GM12878 (cell line): ENCODE measurements around the gene CFAP44. TPM values are rescaled to one million over a fixed set of nuclear protein-coding genes. Genes with fewer than 3 reads are reported as not detected.

Experiments used
- ATAC-seq: fragments of 200-7000 bp; cut with Tn5 transposase; 3 replicates; pipeline ENCODE4 v1.9.1; 2020; ENCODE audit warnings: mild to moderate bottlenecking, moderate library complexity
- BruUV-seq: library from RNA; stranded (reverse); fragments of 400-500 nt; replicated peaks from 2 replicates; lab custom pipeline; 2021; lab: Mats Ljungman, UMichigan
- CTCF ChIA-PET: fragments of 300-600 bp; sonication (Branson Sonifier 250); formaldehyde crosslinking; extraction: SDS; loops from one replicate; lab custom pipeline; 2021; ENCODE audit warnings: inconsistent platforms; lab: Yijun Ruan, JAX
- POLR2A ChIA-PET: fragments of 350-600 bp; formaldehyde crosslinking; extraction: SDS; loops from one replicate; lab custom pipeline; 2021; ENCODE audit warnings: inconsistent platforms; lab: Charles Lee
- RAD21 ChIA-PET: fragments of 300-600 bp; sonication (Branson Sonifier 250); formaldehyde crosslinking; loops from one replicate; lab custom pipeline; 2023; ENCODE audit warnings: antibody characterized with exemption; ENCODE audit not compliant: unreplicated experiment; lab: Charles Lee
- SMC1A ChIA-PET: fragments of 300-600 bp; sonication (Branson Sonifier 250); formaldehyde crosslinking; loops from one replicate; lab custom pipeline; 2023; ENCODE audit not compliant: unreplicated experiment, uncharacterized antibody; lab: Charles Lee
- DNase-seq: peaks from one replicate; pipeline ENCODE4 v3.0.0-alpha.2; 2011; ENCODE audit warnings: low read depth, low spot score
- FAIRE-seq: peaks from 3 replicates; lab custom pipeline; 2011; peaks lifted over from hg19 to GRCh38; lab: Jason Lieb, UNC
- H2AFZ ChIP-seq: 2 replicates; pipeline ENCODE4 v1.6.0; 2011; ENCODE audit warnings: low read depth, low read length, control low read depth; ENCODE audit not compliant: control insufficient read depth
- H3K27ac ChIP-seq: 2 replicates; pipeline ENCODE4 v1.5.1; 2011; ENCODE audit warnings: control low read depth; ENCODE audit not compliant: control insufficient read depth, insufficient read depth
- H3K27me3 ChIP-seq, 2 experiments: replicated peaks in 1 of 2; 2 replicates each; pipeline versions ENCODE4 v1.6.0 to v1.6.1; 2011; ENCODE audit warnings: low read length in 1 of 2; ENCODE audit not compliant: control insufficient read depth in 2 of 2, insufficient read depth in 2 of 2
- H3K36me3 ChIP-seq, 2 experiments: 2 replicates each; pipeline ENCODE4 v1.5.1; 2011; ENCODE audit warnings: low read length in 1 of 2; ENCODE audit not compliant: control insufficient read depth in 2 of 2, insufficient read depth in 2 of 2
- H3K4me1 ChIP-seq: 2 replicates; pipeline ENCODE4 v1.6.1; 2011; ENCODE audit warnings: mild to moderate bottlenecking, low read length, moderate library complexity, mixed read lengths; ENCODE audit not compliant: control insufficient read depth, insufficient read depth
- H3K4me2 ChIP-seq: 2 replicates; pipeline ENCODE4 v1.6.0; 2011; ENCODE audit warnings: control low read depth; ENCODE audit not compliant: control insufficient read depth, insufficient read depth
- H3K4me3 ChIP-seq: fragments of 200-600 bp; sonication (generic); 2 replicates; pipeline ENCODE4 v1.5.1; 2016
- H3K79me2 ChIP-seq: 2 replicates; pipeline ENCODE4 v1.6.0; 2011; ENCODE audit warnings: low read length; ENCODE audit not compliant: control insufficient read depth, insufficient read depth
- H3K9ac ChIP-seq: 2 replicates; pipeline ENCODE4 v1.8.0; 2011; ENCODE audit warnings: low read length, control low read depth, mixed read lengths; ENCODE audit not compliant: control insufficient read depth, insufficient read depth
- H3K9me3 ChIP-seq: replicated peaks from 3 replicates; pipeline ENCODE4 v1.5.1; 2011; ENCODE audit warnings: mild to moderate bottlenecking, low read length; ENCODE audit not compliant: control insufficient read depth, insufficient read depth
- H4K20me1 ChIP-seq: 2 replicates; pipeline ENCODE4 v1.6.0; 2011; ENCODE audit not compliant: control insufficient read depth, insufficient read depth
- CHD4 ChIP-seq: fragments of 200-600 bp; sonication (generic); IDR thresholded peaks from 2 replicates; pipeline ENCODE4 v1.6.1; 2016; ENCODE audit warnings: mild to moderate bottlenecking
- CREM ChIP-seq: IDR thresholded peaks from 2 replicates; pipeline ENCODE4 v1.6.1; 2014; ENCODE audit warnings: antibody characterized with exemption, low read depth
- EED ChIP-seq: sonication (generic); IDR thresholded peaks from 2 replicates; pipeline ENCODE4 v1.6.1; 2016; ENCODE audit warnings: antibody characterized with exemption, low read depth
- GABPA ChIP-seq: IDR thresholded peaks from 2 replicates; pipeline ENCODE4 v1.6.1; 2014; ENCODE audit warnings: antibody characterized with exemption, low read depth, mild to moderate bottlenecking, inconsistent platforms
- GATAD2B ChIP-seq: fragments of 450-650 bp; conservative IDR thresholded peaks from 2 replicates; pipeline ENCODE4 v1.6.1; 2017; ENCODE audit warnings: low read depth, mild to moderate bottlenecking, moderate library complexity
- HDAC2 ChIP-seq: fragments of 200-600 bp; sonication (generic); IDR thresholded peaks from 2 replicates; pipeline ENCODE4 v1.6.1; 2017
- HDGF ChIP-seq: fragments of 450-650 bp; IDR thresholded peaks from 2 replicates; pipeline ENCODE4 v1.6.1; 2016; ENCODE audit warnings: antibody characterized with exemption
- IRF5 ChIP-seq: fragments of 450-650 bp; IDR thresholded peaks from 2 replicates; pipeline ENCODE4 v1.6.1; 2017; ENCODE audit warnings: borderline replicate concordance
- NR2C1 ChIP-seq: fragments of 450-650 bp; IDR thresholded peaks from 2 replicates; pipeline ENCODE4 v1.6.1; 2017; ENCODE audit warnings: antibody characterized with exemption, mild to moderate bottlenecking, moderate library complexity
- PAX8 ChIP-seq: fragments of 450-650 bp; IDR thresholded peaks from 2 replicates; pipeline ENCODE4 v1.6.1; 2017; ENCODE audit warnings: mild to moderate bottlenecking, moderate library complexity
- SP1 ChIP-seq: IDR thresholded peaks from one replicate; pipeline ENCODE4 v1.6.1; 2011; ENCODE audit warnings: low read depth, low read length
- TARDBP ChIP-seq: IDR thresholded peaks from 2 replicates; pipeline ENCODE4 v1.6.1; 2016; ENCODE audit warnings: borderline replicate concordance
- WGBS: methylation state at CpG from one replicate; pipeline ENCODE4 v1.1.6; 2016; ENCODE audit warnings: low lambda C conversion rate; ENCODE audit not compliant: insufficient replicate concordance, insufficient coverage; ENCODE audit errors: missing lambda C conversion rate; 5-methylcytosine and 5-hydroxymethylcytosine counted together
- in situ Hi-C: fragments of 300-500 bp; cut with MboI; formaldehyde crosslinking; loops from 9 replicates; pipeline ENCODE4 v1.14.3; 2018; ENCODE audit warnings: mixed read lengths
- intact Hi-C: fragments of 100-400 bp; cut with micrococcal nuclease; formaldehyde crosslinking; loops from one replicate; pipeline ENCODE4 v1.14.2; 2022; ENCODE audit not compliant: unreplicated experiment
- polyA plus RNA-seq, 11 experiments: library from polyadenylated mRNA; depleted of rRNA in 4 of 11; unstranded in 6 of 11; stranded (reverse) in 5 of 11; fragments of >200 nt; fragmentation: Nextera tagmentation in 4 of 11; fragmentation: Illumina TruSeq in 1 of 11; extraction: Ambion mirVana in 4 of 11; extraction: Trizol in 1 of 11; gene quantifications; 1 replicate in 1 of 11; 2 replicates in 10 of 11; pipeline versions ENCODE4 v1.2.1 to v1.2.3, GENCODE V29; 2011 to 2016; ENCODE audit warnings: inconsistent platforms in 2 of 11, missing spikeins in 2 of 11, low read depth in 1 of 11
- total RNA-seq, 4 experiments: library from RNA; depleted of rRNA in 3 of 4; stranded (reverse); fragments of >200 nt in 3 of 4; fragmentation: Illumina TruSeq in 1 of 4; extraction: Trizol in 1 of 4; gene quantifications; 2 replicates each; pipeline versions ENCODE4 v1.2.1 to v1.2.3, GENCODE V29; 2013 to 2021

The CFAP44 gene
- total and polyA plus RNA-seq, 10 of the 15 experiments (the other 5 are each of a cell fraction or from before 2014, with no cell fraction given): 0.76 to 5.9 (median 3.7) TPM

- 67% methylated on average over 3 of the region's 3 CpGs for WGBS
- Histone ChIP-seq H3K4me3 (no peak overlapping the region), H3K4me2 (no peak overlapping the region), H2AFZ (no peak overlapping the region), H3K36me3 (peaks cover 1 to 3% of the 10 kb centered on the region in 2 experiments; a peak in 3 of 4 replicates), H3K27ac (no peak overlapping the region), H3K4me1 (no peaks in the 10 kb centered on the region), H3K27me3 (no peaks in the 10 kb centered on the region), H4K20me1 (no peaks in the 10 kb centered on the region), H3K9ac (no peak overlapping the region), H3K79me2 (no peaks in the 10 kb centered on the region), H3K9me3 (no peaks in the 10 kb centered on the region)
- intact Hi-C loops: no loop called here
- in situ Hi-C loops: no loop called here
- POLR2A ChIA-PET: no interaction called here
- DNase-seq (no peak), ATAC-seq (no peak), FAIRE-seq (peak; percentile 56)
- SMC1A ChIA-PET: interaction anchor here (1.2 to 1.3 kb wide), 2 partner anchors 9 to 14 kb away, joined by 3 read pairs; no protein-coding TSS in a partner anchor
- CTCF ChIA-PET: no interaction called here
- BruUV-seq: no TSS peak
- RAD21 ChIA-PET: no interaction called here
- TF ChIP-seq GABPA (no peak), CHD4 (no peak), EED (no peak), HDAC2 (no peak), TARDBP (no peak), SP1 (no peak), CREM (no peak)
Observed at GRCh38 chr3:113454630-113455029, 13.3 kb upstream of the CFAP44 start.

GRCh38 chr3:113454057-113454456, 12.8 kb upstream of the CFAP44 start:
- intact Hi-C loops: no loop called here
- Histone ChIP-seq H3K4me1 (no peaks in the 10 kb centered on the region), H2AFZ (no peak overlapping the region), H3K36me3 (peaks cover 1 to 3% of the 10 kb centered on the region in 2 experiments; a peak in 2 of 4 replicates), H4K20me1 (no peaks in the 10 kb centered on the region), H3K9ac (no peak overlapping the region), H3K4me3 (no peak overlapping the region), H3K27ac (no peak overlapping the region), H3K4me2 (no peak overlapping the region), H3K27me3 (no peaks in the 10 kb centered on the region), H3K79me2 (no peaks in the 10 kb centered on the region), H3K9me3 (no peaks in the 10 kb centered on the region)
- ChIA-PET CTCF (no interaction called here), RAD21 (no interaction called here), SMC1A (interaction anchor here (0.5 kb wide), 1 partner anchor 22 kb away, joined by 3 read pairs; no protein-coding TSS in a partner anchor), POLR2A (no interaction called here)
- ATAC-seq (no peak), DNase-seq (no peak), FAIRE-seq (no peak)
- in situ Hi-C loops: no loop called here
- BruUV-seq: no TSS peak
- no peak for TF ChIP-seq PAX8
- TF ChIP-seq NR2C1: no peak
- no peak for TF ChIP-seq IRF5
- no peak for TF ChIP-seq HDGF
- no peak for TF ChIP-seq EED
- no peak for TF ChIP-seq GATAD2B
- 98% methylated on average over 6 of the region's 6 CpGs for WGBS
